IPS-20b (cell line): ENCODE results near the gene CAP1.

Experiments used
- H3K27ac ChIP-seq: one replicate; pipeline ENCODE4 v1.5.1; 2013; ENCODE audit warnings: low read length
- H3K27me3 ChIP-seq: 2 replicates; pipeline ENCODE4 v1.6.1; 2013; ENCODE audit warnings: mild to moderate bottlenecking, low read length, inconsistent platforms; ENCODE audit not compliant: insufficient read depth
- H3K36me3 ChIP-seq: 2 replicates; pipeline ENCODE4 v1.6.1; 2013; ENCODE audit warnings: low read depth, mild to moderate bottlenecking, inconsistent platforms, low read length, moderate library complexity; ENCODE audit not compliant: insufficient read depth
- H3K4me1 ChIP-seq: 2 replicates; pipeline ENCODE4 v1.6.1; 2013; ENCODE audit warnings: mild to moderate bottlenecking, control low read depth, inconsistent platforms, low read length, moderate library complexity; ENCODE audit not compliant: insufficient read depth
- H3K4me3 ChIP-seq: 2 replicates; pipeline ENCODE4 v1.5.1; 2013; ENCODE audit warnings: mild to moderate bottlenecking, low read length, inconsistent platforms
- H3K9ac ChIP-seq: 2 replicates; pipeline ENCODE4 v1.6.1; 2013; ENCODE audit warnings: low read depth, mild to moderate bottlenecking, inconsistent platforms, low read length, moderate library complexity
- H3K9me3 ChIP-seq: 2 replicates; pipeline ENCODE4 v1.6.1; 2013; ENCODE audit warnings: mild to moderate bottlenecking, low read depth, low read length, inconsistent platforms; ENCODE audit not compliant: insufficient read depth

Gene CAP1

DNA sequence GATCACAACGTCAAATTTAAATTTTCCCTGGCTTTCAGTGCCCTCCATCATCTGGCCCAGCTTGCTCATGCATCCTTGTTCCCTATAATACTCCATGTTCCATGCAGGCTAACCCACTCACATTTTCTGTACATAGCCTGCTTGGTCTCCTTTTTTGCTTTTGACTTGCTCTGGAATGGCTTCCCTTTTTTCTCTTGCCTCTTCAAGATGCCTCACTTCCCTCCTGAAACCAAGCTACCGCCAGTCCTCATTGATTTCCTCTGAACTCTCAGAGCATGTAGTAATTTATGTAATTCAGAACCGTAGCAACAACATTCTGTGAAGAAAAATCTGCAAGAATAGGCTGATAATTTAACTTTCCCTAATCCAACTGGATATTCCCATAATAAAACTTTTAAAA lies 10.3 kb downstream of the CAP1 start:
- H3K27me3 ChIP-seq: no peaks in the 10 kb centered on the region
- no peak overlapping the region for H3K9ac ChIP-seq
- no peak overlapping the region for H3K4me3 ChIP-seq
- peaks cover 35% of the 10 kb centered on the region for H3K36me3 ChIP-seq
- H3K9me3 ChIP-seq: no peaks in the 10 kb centered on the region
- no peaks in the 10 kb centered on the region for H3K4me1 ChIP-seq
- no peak overlapping the region for H3K27ac ChIP-seq

GRCh38 chr1:40053138-40053887 lies 12.8 kb downstream of the CAP1 start:
- peaks cover 33% of the 10 kb centered on the region for H3K36me3 ChIP-seq
- H3K9ac ChIP-seq: no peak overlapping the region
- no peaks in the 10 kb centered on the region for H3K9me3 ChIP-seq
- H3K27me3 ChIP-seq: no peaks in the 10 kb centered on the region
- no peak overlapping the region for H3K27ac ChIP-seq
- no peaks in the 10 kb centered on the region for H3K4me1 ChIP-seq
- H3K4me3 ChIP-seq: no peak overlapping the region

DNA sequence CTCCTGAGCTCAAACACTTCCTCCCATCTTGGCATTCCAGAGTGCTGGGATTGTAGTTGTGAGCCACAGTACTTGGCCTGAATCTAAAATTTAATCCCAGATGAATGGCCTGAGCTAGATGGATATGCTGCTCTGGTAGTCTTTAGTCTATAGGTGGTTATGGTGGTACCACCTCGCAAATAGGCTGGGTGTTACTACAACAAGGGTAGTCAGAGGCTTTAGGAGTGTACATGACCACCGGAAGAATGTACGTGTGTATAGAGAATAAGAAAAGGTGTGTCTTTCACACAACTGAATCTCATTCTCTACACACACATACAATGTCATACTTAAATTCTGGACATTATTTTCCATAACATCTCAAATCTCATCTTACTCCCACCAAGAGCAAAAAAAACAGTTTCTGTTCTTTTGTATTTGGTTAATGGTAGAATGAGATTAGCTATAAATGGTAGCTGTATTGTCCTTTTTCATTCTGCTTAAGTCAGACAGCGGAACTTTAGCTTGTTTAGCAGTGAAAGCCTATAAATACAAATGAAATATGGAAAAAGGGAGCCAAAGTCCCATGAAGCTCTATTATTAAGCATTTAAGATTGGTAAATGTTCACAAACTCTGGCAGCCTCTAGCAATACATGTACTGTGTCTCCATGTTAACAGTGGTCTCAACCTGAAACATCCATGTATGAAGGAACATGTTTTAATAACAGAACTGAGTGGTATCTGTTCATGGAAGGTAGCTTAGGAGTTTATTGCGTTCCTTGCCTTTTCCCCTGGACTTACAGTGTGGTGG lies 16.2 kb downstream of the CAP1 start:
- Histone ChIP-seq H3K4me3 (no peak overlapping the region), H3K9me3 (no peaks in the 10 kb centered on the region), H3K27me3 (no peaks in the 10 kb centered on the region), H3K36me3 (peaks cover 34% of the 10 kb centered on the region), H3K9ac (no peak overlapping the region), H3K27ac (no peak overlapping the region), H3K4me1 (peaks cover 18% of the 10 kb centered on the region)

- H3K4me3 ChIP-seq: no peak overlapping the region
- H3K9ac ChIP-seq: no peak overlapping the region
- H3K27me3 ChIP-seq: no peaks in the 10 kb centered on the region
- H3K9me3 ChIP-seq: no peaks in the 10 kb centered on the region
- no peak overlapping the region for H3K27ac ChIP-seq
- peaks cover 18% of the 10 kb centered on the region for H3K4me1 ChIP-seq
- H3K36me3 ChIP-seq: peaks cover 42% of the 10 kb centered on the region
Observed at GRCh38 chr1:40057310-40058030, 16.9 kb downstream of the CAP1 start.

- Histone ChIP-seq H3K27ac (no peak overlapping the region), H3K4me3 (no peak overlapping the region), H3K36me3 (peaks cover 48% of the 10 kb centered on the region), H3K9ac (no peak overlapping the region), H3K4me1 (peaks cover 18% of the 10 kb centered on the region), H3K27me3 (no peaks in the 10 kb centered on the region), H3K9me3 (no peaks in the 10 kb centered on the region)
Observed at GRCh38 chr1:40058097-40058452, 17.5 kb downstream of the CAP1 start.

DNA sequence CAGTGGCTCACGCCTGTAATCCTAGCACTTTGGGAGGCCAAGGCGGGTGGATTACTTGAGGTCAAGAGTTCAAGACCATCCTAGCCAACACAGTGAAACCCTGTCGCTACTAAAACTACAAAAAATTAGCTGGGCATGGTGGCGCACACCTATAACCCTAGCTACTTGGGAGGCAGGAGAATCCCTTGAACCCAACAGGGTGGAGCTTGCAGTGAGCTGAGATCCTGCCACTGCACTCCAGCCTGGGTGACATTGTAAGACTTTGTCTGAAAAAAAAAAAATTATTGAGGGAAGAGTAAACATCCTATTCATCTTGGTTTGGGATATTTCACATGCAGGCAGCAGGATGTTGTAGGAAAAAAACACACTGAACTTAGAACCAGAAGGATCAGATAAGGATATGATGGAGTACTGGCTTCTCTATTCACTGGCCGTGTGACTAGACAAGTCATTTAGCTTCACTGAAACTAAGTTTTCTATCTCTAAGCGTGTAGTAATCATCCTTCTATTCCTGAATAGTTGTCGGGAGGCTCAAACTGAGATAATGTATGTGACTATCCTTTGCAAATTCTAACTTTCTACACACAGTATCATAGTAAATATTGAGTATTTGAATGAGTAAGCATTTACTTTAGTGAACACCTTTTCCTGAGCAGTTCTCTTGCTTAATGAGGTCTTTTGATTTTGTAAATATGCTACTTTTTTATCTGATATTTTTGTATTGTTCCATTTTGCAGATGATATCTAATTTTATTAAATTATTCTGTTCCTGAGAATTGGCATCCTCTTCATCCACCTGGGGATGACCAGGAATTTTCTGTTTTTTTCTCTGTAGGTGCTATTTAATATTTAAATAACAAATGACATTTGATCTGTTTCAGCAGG lies 18.2 kb downstream of the CAP1 start:
- H3K4me3 ChIP-seq: peak overlapping the region; percentile 45
- H3K9ac ChIP-seq: peak overlapping the region; percentile 39; the same call in 1 of the 2 replicates
- no peaks in the 10 kb centered on the region for H3K27me3 ChIP-seq
- H3K36me3 ChIP-seq: peaks cover 53% of the 10 kb centered on the region
- peak overlapping the region; percentile 51 for H3K27ac ChIP-seq
- no peaks in the 10 kb centered on the region for H3K9me3 ChIP-seq
- H3K4me1 ChIP-seq: peaks cover 18% of the 10 kb centered on the region

- H3K4me3 ChIP-seq: peak overlapping the region; percentile 45
- H3K27ac ChIP-seq: peak overlapping the region; percentile 27
- H3K9me3 ChIP-seq: no peaks in the 10 kb centered on the region
- no peaks in the 10 kb centered on the region for H3K27me3 ChIP-seq
- H3K36me3 ChIP-seq: peaks cover 60% of the 10 kb centered on the region
- peak overlapping the region; percentile 49; the same call in 1 of the 2 replicates for H3K9ac ChIP-seq
- H3K4me1 ChIP-seq: peaks cover 18% of the 10 kb centered on the region
Observed at GRCh38 chr1:40059338-40059959, 18.9 kb downstream of the CAP1 start.

DNA sequence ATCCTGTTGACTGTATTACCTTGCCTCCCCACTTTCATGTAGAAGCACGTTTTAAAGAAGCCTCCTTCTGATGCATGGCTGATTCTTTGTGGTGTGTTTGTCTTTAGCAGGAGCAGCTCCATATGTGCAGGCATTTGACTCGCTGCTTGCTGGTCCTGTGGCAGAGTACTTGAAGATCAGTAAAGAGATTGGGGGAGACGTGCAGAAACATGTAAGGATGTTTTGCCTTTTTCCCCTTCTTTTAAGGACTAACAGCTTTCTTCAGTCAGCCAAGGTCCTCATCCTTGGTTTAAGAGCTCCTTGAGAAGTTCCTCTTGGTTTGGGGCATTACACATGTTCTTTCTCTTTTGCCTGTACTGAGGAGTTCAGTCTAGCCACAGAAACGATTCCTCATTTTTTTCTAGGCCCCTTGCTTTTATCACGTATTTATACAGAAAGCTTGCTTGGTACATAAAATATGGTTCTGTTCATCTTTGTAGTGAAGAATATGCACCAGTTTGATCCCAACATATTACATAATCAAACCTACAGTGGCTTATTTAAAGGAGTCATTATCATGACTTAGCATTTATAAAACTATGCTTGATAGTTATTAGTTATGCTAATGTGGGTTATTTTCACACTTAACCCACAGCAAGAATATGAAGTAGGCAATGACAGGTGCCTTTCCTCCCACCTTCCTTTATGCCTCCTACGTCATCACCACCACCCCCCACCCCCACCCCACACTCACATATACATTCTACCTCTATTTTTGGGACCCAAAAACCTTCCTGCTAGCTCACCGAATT lies 19.6 kb downstream of the CAP1 start:
- H3K4me3 ChIP-seq: no peak overlapping the region
- H3K27me3 ChIP-seq: no peaks in the 10 kb centered on the region
- no peaks in the 10 kb centered on the region for H3K9me3 ChIP-seq
- H3K9ac ChIP-seq: 0 out of 2 replicates have a peak overlapping the region, but pooled peaks have one; percentile 20
- peaks cover 18% of the 10 kb centered on the region for H3K4me1 ChIP-seq
- peaks cover 67% of the 10 kb centered on the region for H3K36me3 ChIP-seq
- H3K27ac ChIP-seq: no peak overlapping the region

DNA sequence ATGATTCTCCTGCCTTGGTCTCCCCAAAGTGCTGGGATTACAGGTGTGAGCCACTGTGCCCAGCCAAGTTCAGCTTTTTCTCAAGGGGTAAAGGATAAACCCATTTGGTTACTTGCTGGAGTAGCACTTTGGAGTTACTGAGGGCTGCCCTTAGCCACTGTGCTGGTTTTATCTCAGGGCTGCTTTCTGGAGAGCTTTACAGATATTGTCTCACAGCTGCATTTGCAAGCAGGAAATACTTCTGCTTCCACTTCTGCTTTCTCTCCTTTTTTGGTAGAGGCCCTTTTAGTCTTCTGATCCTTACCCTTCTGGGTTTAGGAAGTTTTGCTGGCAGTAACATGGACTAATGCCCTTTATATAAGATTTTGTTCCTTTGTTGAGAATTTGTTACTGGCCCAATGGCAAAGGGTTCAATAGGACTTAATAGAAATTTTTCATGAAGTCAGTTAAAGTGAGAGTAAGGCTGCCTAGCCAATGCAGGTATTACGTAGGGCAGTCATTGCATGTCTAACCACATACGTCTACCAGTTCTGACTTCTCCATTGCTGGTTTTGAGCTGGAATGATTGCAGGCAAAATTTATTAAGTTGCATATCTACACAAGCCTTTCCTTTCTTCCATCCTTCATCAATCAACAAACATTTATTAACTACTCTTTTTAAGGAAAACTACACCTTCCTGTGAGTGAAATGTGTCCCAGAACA lies 24.4 kb downstream of the CAP1 start:
- H3K4me1 ChIP-seq: peaks cover 4% of the 10 kb centered on the region; the same call in 1 of the 2 replicates
- H3K36me3 ChIP-seq: peaks cover 97% of the 10 kb centered on the region
- H3K9ac ChIP-seq: no peak overlapping the region

GRCh38 chr1:40067023-40067422 lies 26.5 kb downstream of the CAP1 start:
- no peak overlapping the region for H3K27ac ChIP-seq

More for the DNA sequence above, 24.4 kb downstream of the CAP1 start:
- H3K9me3 ChIP-seq: no peaks in the 10 kb centered on the region
- H3K27ac ChIP-seq: no peak overlapping the region
- no peaks in the 10 kb centered on the region for H3K27me3 ChIP-seq
- no peak overlapping the region for H3K4me3 ChIP-seq

More at GRCh38 chr1:40067023-40067422, 26.5 kb downstream of the CAP1 start:
- Histone ChIP-seq H3K9ac (no peak overlapping the region), H3K4me1 (no peaks in the 10 kb centered on the region), H3K9me3 (no peaks in the 10 kb centered on the region), H3K36me3 (peaks cover 97% of the 10 kb centered on the region), H3K4me3 (no peak overlapping the region), H3K27me3 (no peaks in the 10 kb centered on the region)
